ENCODE data around the gene KIRREL1.

KIRREL1 gene

DNA sequence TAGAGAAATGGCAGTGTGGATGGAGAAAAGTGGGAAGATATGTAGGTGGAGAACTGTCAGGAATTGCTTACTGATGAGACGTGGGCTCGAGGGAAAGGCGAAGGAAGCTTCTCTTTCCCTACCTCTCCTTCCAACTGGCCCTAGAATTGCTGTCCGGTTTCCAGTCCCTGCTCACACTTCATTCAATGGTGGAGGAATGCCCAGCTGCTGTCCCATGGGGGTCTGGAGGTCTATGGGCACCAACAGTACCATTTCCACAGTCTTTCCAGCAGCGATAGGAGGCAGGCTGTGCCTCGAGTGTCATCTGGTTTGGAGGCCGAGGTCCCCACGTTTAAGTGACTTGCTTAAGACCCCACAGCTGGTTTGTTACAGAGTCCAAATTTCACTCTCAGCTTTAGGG is 155.7 kb downstream of the KIRREL1 start:
- no peak for DNase-seq
